Fibroblast of mammary gland (primary cell): ENCODE data around the gene SNX32.

Source experiments
- DNase-seq: peaks from one replicate; pipeline ENCODE4 v3.0.0-alpha.2; 2010; ENCODE audit warnings: low read depth
- H3K4me3 ChIP-seq: 2 replicates; pipeline ENCODE4 v1.5.1; 2011; ENCODE audit warnings: low read depth, mild to moderate bottlenecking, low read length, moderate library complexity; ENCODE audit not compliant: control insufficient read depth
- TF ChIP-seq, protein P1 (sequence below): conservative IDR thresholded peaks from 2 replicates; pipeline ENCODE4 v1.5.1; 2011; ENCODE audit warnings: low read depth, low read length, inconsistent platforms; ENCODE audit not compliant: control insufficient read depth, insufficient read depth

SNX32 gene

DNA sequence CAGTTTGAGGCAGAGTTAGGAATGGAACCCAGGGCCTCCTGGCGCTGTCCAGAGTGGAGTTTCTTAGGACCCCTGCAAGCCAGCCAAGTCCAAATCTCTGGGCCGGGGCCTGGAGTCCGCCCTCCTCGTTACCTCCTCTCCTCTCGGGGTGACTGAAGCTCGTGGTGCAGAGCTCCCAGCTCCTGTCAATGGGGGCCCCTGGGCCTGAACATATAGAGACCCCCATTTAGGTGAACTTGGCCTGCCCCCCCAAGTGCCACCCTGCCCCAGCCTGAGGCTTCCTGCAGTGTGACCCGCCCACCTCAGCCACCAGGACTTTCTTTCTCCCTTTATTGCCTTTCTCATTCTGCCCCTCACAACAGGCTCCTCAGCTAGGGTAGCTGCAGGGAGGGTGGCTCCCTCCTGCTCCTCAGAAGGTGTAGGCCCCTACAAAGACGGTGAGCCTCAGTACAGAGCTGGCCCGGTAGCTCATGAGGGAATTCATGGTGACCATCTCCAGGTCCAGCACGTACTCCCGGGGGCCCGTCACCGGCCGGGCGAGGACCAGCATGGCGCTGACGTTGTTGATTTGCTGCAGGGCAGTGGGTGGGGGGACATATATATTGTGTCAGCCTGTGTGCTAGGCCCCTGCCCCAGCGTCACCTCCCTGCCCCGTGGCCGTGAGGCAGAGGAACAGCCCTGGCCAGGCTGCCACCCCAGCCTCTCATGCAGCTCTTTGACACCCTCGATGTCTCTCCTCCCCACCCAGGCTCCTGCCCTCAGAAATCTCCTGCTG, 32.9 kb downstream of the SNX32 start:
- TF ChIP-seq, protein P1, sequence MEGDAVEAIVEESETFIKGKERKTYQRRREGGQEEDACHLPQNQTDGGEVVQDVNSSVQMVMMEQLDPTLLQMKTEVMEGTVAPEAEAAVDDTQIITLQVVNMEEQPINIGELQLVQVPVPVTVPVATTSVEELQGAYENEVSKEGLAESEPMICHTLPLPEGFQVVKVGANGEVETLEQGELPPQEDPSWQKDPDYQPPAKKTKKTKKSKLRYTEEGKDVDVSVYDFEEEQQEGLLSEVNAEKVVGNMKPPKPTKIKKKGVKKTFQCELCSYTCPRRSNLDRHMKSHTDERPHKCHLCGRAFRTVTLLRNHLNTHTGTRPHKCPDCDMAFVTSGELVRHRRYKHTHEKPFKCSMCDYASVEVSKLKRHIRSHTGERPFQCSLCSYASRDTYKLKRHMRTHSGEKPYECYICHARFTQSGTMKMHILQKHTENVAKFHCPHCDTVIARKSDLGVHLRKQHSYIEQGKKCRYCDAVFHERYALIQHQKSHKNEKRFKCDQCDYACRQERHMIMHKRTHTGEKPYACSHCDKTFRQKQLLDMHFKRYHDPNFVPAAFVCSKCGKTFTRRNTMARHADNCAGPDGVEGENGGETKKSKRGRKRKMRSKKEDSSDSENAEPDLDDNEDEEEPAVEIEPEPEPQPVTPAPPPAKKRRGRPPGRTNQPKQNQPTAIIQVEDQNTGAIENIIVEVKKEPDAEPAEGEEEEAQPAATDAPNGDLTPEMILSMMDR, result no peak
- H3K4me3 ChIP-seq, result no peak overlapping the region
- no peak for DNase-seq

DNA sequence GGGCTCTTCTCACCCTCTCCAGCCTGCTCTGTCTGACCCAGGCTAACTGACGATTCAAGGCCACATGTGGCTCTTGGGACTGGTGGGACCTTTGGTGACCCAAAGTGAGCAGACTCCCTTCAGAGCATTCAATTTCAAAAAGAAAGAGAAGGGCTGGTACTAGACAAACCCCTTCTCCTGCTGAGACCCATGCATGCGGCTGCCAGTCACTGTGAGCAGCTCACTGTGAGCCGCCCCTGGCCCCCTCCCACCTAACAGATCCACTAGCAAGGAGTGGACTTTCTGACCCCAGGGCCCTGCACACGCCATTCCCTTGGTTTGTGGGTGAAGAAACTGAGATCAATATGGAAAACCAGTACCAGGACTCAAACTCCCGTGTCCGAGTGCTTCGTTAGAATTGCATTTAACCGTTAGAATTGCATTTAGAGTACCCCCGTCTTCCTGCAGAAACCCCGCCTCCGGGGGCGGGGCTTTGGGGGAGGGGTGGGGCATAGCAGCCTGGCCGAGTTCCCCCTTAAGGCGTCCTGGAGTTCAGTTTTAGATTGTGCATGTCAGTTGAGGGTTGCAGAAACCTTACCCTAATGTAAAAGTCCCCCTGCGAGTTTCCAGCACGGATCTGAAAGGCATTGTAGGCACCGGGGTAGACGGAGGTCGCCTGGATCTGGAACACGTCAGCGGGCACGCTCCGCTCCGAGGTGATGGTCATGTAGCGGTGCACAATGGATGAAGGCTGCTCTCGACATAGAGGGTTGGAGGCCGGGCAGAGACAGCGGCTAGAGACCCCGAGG, 33.7 kb downstream of the SNX32 start:
- DNase-seq, result no peak
- no peak overlapping the region for H3K4me3 ChIP-seq
- TF ChIP-seq, protein P1, result no peak

DNA sequence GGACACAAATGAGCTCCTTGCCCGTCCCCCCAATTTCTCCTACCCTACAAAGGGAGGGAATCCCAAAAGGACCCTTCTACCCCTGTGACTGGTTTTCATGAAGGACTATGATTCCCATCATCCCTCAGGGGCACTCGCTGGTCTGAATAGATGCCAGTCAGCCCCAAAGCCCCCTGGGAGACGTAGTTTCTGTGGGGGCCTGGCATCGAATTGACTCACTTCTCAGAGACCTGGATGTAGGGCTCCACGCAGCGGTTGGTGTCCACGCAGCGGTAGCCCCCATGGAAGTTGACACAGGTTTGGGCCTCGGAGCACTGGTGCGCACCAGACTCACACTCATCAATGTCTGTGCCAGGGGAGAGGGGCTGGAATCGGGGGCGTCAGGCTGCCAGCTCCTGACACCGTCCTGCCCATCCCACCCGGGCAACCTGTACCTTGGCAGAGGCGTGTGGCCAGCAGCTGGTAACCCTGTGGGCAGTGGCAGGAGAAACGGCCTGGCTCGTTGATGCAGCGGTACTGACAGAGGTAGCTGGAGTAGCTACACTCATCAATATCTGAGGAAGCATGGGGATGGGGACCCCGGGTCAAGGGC, 34.4 kb downstream of the SNX32 start:
- no peak overlapping the region for H3K4me3 ChIP-seq
- DNase-seq, result no peak

DNA sequence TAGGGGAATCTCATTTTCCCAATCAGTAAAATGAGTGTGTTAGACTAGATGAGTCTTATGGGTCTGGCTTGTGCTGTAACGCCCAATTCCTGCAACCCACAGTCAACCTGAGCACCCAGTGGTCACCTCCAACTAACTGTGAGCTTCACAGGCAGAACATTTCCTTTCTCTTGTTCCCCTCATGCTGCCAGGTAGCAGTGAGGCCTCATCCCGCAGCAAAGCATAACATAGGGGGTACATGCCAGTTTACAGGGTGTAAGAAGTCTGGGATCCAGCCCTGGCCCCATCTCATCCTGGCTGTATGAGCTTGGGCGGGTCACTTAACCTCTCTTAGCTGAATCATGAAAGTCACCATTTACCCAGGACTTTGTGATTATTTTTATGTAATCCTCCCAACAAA, 35.1 kb downstream of the SNX32 start:
- no peak overlapping the region for H3K4me3 ChIP-seq
- DNase-seq, result no peak
- TF ChIP-seq, protein P1, result no peak

More for the DNA sequence above, 34.4 kb downstream of the SNX32 start:
- TF ChIP-seq, protein P1, result no peak

DNA sequence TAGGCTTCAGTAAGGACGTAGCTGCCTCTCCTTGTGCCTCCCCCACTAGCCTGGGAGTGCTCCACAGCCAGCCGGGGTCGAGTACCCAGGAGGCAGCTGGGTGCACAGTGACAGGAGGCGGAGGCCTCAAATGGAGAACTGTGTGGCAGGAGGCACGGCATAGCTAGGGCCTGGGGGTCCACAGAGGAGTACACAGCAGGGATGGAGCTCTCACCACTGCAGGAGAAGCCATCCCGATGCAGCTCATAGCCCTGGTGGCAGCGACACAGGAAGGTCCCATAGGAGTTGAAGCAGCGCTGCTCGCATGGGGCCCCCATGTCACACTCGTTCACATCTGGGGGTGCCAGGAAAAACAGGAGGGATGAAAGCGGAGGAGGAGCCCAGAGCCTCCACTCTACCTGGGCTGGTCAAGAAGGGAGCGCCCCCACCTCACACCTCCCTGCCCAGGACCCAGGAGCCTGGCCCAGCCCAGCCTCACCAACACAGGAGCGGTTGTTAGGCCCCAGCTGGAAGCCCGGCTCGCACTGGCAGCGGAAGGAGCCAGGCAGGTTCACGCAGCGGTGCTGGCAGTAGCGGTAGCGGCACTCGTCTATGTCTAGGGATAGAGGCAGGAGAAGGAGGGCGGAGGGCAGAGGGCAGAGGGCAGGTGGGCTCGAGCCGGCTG, 36.0 kb downstream of the SNX32 start:
- H3K4me3 ChIP-seq, result no peak overlapping the region
- TF ChIP-seq, protein P1, result no peak
- DNase-seq, result no peak

DNA sequence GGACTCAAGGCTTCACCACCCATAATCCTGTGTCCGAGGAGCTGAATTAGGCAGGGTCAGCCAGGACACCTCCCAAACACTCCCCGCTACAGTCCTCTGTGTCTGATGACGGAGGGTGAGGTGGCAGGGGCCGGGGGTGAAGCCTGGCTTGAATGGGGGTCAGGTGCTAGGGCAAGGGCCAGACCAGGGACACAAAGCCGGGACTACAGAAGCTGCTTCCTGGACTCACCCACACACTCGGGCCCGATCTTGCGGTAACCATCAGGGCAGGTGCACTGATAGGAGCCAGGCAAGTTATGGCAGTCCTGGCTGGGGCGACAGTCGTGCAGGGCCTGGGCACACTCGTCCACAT, 36.5 kb downstream of the SNX32 start:
- H3K4me3 ChIP-seq, result no peak overlapping the region
- TF ChIP-seq, protein P1, result no peak
- DNase-seq, result no peak
